Measurements from ENCODE around the gene BCL6.

The BCL6 gene

DNA sequence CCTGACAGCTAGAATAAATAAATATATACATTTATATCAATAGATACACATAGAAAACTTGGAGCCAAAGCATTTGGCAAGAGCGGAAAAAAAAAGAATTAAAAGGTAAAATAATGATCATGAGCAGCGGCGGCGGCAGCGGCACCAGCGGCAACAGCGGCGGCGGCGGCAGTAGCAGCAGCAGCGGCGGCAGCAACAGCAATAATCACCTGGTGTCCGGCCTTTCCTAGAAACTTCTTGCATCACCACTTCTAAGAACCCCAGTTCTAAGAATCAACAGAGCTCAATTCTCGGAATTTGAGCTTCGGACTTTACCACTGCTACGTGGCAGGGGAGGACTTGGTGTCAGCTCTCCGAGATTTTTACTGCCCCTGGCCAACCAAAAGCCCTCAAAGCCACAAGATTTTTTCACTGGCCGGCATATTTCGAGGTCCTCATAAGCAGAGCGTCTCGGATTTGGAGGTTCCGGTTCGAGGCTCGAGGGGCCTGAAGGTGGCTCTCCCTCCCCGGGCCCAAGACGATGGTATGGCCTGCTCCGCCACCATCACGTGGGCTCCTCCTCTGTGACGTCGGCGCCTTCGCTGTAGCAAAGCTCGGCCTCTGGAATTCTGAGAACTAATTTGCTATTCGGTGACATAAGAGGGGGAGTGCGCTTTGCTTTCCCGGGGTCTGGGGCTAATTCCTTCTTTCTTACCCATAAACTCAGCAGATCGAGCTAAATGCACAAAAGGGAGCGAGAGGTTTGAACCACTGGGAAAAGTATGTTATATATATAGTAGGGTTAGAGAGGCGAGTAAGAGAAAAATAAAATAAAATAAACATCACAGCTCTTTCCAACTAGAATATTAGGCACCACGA lies at the start of gene BCL6:
TSS of gene BCL6 (minus strand) at position 268 of the 858 bp plus-strand sequence. CDS start 11,775 bp downstream, outside the sequence.
- DNase-seq (ENCODE audit: low spot score in 2 of 2) (peak; percentile 86 to 97), ATAC-seq (peak; percentile 76)
- Mint-ChIP-seq H3K9me3 (no peaks in the 10 kb centered on the region), H3K4me1 (peaks cover 55% of the 10 kb centered on the region), H3K36me3 (peaks cover 66% of the 10 kb centered on the region), H3K4me3 (peak within 1 kb of the TSS; percentile 100), H3K27ac (peak within 1 kb of the TSS; percentile 100)

DNA sequence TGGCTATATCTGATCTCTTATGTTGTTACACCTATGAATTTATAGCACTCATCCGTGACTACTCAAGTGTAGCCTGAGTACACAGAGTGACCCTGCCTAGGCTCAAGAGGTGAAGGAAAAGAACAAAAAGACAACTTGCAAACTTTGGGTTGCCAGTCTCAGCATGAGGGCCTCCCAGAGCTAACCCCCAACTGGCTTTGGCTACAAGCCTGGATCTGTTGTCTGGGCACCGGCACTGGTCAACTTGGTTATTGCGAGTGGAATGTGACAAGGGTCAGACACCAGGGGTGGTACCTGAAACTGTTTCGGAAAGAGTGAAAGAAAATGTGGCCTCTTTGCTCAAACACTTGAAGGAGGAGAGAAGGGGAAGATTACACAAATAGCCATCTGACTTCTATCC lies 49.5 kb upstream of the BCL6 start:
- no peak overlapping the region for H3K4me3 Mint-ChIP-seq
- DNase-seq (ENCODE audit: low spot score in 2 of 2) (no peak), ATAC-seq (no peak)
- H3K27ac Mint-ChIP-seq: no peak overlapping the region
- peaks cover 5% of the 10 kb centered on the region for H3K36me3 Mint-ChIP-seq
- peaks cover 3% of the 10 kb centered on the region for H3K9me3 Mint-ChIP-seq
- H3K4me1 Mint-ChIP-seq: peaks cover 39% of the 10 kb centered on the region

- Mint-ChIP-seq H3K27ac (no peak overlapping the region), H3K4me3 (no peak overlapping the region), H3K36me3 (peaks cover 5% of the 10 kb centered on the region), H3K9me3 (peaks cover 3% of the 10 kb centered on the region), H3K4me1 (peaks cover 38% of the 10 kb centered on the region)
- DNase-seq (ENCODE audit: low spot score in 2 of 2): no peak
- ATAC-seq: no peak
Measured at GRCh38 chr3:187793618-187794017, 48.4 kb upstream of the BCL6 start.

- peaks cover 5% of the 10 kb centered on the region for H3K36me3 Mint-ChIP-seq
- no peak overlapping the region for H3K27ac Mint-ChIP-seq
- peaks cover 34% of the 10 kb centered on the region for H3K4me1 Mint-ChIP-seq
- H3K9me3 Mint-ChIP-seq: no peaks in the 10 kb centered on the region
- no peak for DNase-seq (ENCODE audit: low spot score in 2 of 2)
- H3K4me3 Mint-ChIP-seq: no peak overlapping the region
- ATAC-seq: no peak
Measured at GRCh38 chr3:187792521-187792920, 47.3 kb upstream of the BCL6 start.

DNA sequence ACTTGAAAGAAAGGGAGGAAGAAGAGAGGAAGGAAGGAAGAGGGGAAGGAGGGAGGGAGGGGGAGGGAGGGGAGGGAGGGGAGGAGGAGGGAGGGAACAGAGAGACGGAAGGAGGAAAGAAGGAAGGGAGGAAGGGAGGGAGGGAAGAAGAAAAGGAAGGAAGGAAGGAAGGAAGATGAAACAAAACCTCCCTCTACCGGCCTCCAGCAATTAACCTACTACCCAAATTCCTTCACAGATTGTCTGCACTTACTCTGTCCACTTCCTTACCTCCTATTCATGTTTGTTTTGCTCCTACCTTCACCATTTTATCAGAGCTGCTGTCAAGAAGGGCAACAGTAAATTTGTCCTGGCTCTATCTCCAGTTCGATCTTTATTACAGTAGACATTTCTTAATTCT lies 44.6 kb upstream of the BCL6 start:
- Mint-ChIP-seq H3K4me1 (peaks cover 32% of the 10 kb centered on the region), H3K4me3 (no peak overlapping the region), H3K27ac (peak overlapping the region; percentile 15), H3K36me3 (peaks cover 5% of the 10 kb centered on the region), H3K9me3 (no peaks in the 10 kb centered on the region)
- DNase-seq (ENCODE audit: low spot score in 2 of 2) (no peak), ATAC-seq (no peak)

DNA sequence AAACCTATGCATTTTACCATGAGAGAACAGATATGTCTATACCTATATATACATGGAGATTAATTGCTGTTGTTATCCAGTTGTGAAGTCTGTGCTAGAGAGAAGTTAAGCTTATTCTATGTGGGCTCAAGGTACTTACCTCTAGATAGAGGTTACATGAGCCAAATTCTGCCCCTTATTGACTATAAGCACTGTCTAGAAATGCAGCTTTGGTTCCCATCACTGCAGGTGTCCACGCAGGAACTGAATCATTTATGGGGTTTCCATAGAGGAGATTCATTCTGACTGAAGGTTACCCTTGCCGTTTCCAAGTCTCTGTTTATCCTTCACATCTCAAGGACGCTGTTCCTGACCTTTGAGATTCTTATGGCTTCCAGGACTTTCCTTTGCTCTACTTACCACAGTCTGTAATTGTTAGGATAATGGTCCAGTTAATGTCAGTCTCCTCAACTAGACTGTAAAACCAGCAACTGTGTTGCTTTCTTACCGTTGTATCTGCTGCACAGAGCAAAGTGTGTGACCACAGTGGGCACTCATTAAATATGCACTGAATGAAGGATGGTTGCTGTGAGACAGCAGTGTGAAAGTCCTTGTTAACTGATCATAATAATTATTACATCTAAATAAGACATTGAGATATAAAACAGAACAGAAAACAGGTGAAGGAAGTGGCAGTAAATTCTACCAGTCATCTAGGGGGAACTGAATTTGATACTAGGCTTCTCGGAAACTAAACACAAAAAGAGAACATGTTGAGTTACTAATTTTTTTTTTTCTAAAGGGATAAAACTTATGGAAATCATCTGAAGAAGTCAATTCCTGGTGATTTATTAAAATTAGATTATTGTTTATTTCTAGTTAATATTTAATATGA lies 44.0 kb upstream of the BCL6 start:
- DNase-seq (ENCODE audit: low spot score in 2 of 2) (no peak), ATAC-seq (peak; percentile 86)
- H3K36me3 Mint-ChIP-seq: peaks cover 5% of the 10 kb centered on the region
- no peak overlapping the region for H3K4me3 Mint-ChIP-seq
- H3K27ac Mint-ChIP-seq: peak overlapping the region; percentile 61
- no peaks in the 10 kb centered on the region for H3K9me3 Mint-ChIP-seq
- H3K4me1 Mint-ChIP-seq: peaks cover 32% of the 10 kb centered on the region

DNA sequence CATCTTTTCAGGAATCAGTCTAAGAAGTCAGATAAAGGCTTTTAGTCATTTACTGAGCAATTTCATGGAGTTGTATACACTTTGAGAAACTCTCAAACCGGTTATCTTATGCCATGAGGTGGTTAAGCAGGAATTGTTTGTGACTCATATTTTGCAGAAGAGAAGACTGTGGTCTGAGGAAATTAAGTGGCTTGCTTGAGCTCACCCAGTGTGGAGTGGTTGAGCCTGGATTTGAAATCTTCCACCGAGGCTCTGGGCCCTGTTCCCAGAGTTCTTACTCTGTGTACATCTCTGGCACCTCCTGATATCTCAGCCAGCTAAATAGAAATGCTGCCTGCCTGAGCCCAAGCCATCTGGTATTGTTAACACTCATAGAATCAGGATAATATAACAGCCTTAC lies 37.8 kb upstream of the BCL6 start:
- Mint-ChIP-seq H3K27ac (no peak overlapping the region), H3K9me3 (no peaks in the 10 kb centered on the region), H3K4me1 (peaks cover 34% of the 10 kb centered on the region), H3K36me3 (no peaks in the 10 kb centered on the region), H3K4me3 (no peak overlapping the region)
- DNase-seq (ENCODE audit: low spot score in 2 of 2) (no peak), ATAC-seq (peak; percentile 91)

GRCh38 chr3:187782006-187782405 lies 36.7 kb upstream of the BCL6 start:
- H3K4me3 Mint-ChIP-seq: no peak overlapping the region
- no peak overlapping the region for H3K27ac Mint-ChIP-seq
- H3K4me1 Mint-ChIP-seq: peaks cover 43% of the 10 kb centered on the region
- no peak for DNase-seq (ENCODE audit: low spot score in 2 of 2)
- ATAC-seq: no peak
- H3K9me3 Mint-ChIP-seq: no peaks in the 10 kb centered on the region
- H3K36me3 Mint-ChIP-seq: peaks cover 7% of the 10 kb centered on the region

- H3K36me3 Mint-ChIP-seq: peaks cover 10% of the 10 kb centered on the region
- peaks cover 46% of the 10 kb centered on the region for H3K4me1 Mint-ChIP-seq
- H3K4me3 Mint-ChIP-seq: no peak overlapping the region
- no peak for ATAC-seq
- DNase-seq (ENCODE audit: low spot score in 2 of 2): no peak
- H3K27ac Mint-ChIP-seq: no peak overlapping the region
- no peaks in the 10 kb centered on the region for H3K9me3 Mint-ChIP-seq
Measured at GRCh38 chr3:187781001-187781400, 35.7 kb upstream of the BCL6 start.

DNA sequence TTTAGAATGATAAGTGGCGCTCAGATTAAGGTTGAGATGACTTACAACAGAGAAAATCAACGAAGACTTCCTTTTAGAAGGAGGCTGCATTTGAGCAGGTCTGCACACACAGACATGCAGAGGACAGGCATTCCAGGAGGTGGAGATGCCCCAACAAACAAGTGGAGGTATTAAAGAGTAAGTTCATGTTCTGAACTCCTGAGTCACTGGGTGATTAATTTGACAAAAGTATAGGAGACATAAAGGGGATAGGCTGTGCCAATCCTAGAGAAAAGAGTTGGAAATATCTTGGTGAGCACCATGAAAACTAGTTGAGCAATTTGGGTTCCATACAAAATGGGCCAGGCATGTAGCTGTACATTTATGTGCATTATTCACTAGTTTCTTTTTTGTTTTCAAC lies 33.5 kb upstream of the BCL6 start:
- ATAC-seq: no peak
- peak overlapping the region; percentile 18 for H3K27ac Mint-ChIP-seq
- H3K9me3 Mint-ChIP-seq: no peaks in the 10 kb centered on the region

DNA sequence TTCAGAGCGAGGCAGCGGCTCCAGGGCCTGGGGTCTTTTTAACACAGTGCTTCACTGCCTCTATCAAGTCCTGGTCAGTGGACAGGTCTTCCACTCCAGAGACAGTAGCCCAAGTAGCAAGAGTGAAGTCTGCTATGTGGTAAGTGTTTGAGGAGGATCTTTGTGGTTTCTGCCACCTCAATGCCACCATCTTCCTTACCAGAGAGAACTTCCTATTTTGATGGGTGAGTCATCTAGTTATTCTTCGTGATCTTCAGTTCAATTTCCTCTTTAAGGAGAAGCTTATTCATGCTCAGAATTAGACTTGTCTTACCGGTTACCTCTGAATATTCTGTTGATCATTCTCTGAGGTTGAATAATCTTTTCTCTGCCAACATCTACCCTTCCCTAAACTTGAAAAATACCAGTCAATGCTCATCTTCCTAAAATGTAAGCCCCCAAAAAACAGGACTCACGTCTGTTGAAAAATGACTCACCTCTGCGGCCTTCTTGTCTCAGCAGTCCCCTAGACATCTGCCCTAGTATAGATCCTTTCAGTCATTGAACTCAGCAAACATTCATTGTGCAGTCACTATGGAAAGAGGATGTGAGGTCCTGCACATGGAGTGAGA lies 32.2 kb upstream of the BCL6 start:
- peak overlapping the region; percentile 35 for H3K4me3 Mint-ChIP-seq
- H3K4me1 Mint-ChIP-seq: peaks cover 45% of the 10 kb centered on the region

More for the DNA sequence above, 33.5 kb upstream of the BCL6 start:
- no peak overlapping the region for H3K4me3 Mint-ChIP-seq
- H3K36me3 Mint-ChIP-seq: peaks cover 10% of the 10 kb centered on the region
- DNase-seq (ENCODE audit: low spot score in 2 of 2): no peak
- peaks cover 52% of the 10 kb centered on the region for H3K4me1 Mint-ChIP-seq

DNA sequence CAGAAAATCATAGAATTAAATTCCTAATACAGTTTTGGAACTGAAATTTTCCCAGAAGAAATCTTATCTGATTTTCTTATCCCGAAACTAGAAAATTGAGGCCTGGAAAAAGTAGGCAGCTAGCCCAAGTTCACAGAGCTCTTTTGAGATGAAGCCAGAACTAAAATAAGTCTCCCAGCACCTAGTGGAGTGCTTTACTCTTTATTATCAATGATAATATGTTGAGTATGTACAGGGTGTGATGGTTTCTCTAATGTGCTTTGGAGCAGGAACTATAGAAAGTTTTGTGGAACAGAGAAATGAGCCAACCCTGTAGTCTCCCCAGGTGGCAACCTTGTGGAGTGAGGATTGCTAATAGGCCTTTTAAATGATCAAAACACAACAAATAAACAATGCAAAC lies 30.3 kb upstream of the BCL6 start:
- H3K36me3 Mint-ChIP-seq: peaks cover 10% of the 10 kb centered on the region
- no peak overlapping the region for H3K4me3 Mint-ChIP-seq
- no peak overlapping the region for H3K27ac Mint-ChIP-seq
- ATAC-seq: no peak
- H3K9me3 Mint-ChIP-seq: no peaks in the 10 kb centered on the region
- no peak for DNase-seq (ENCODE audit: low spot score in 2 of 2)
- peaks cover 40% of the 10 kb centered on the region for H3K4me1 Mint-ChIP-seq

More for the DNA sequence above, 32.2 kb upstream of the BCL6 start:
- Mint-ChIP-seq H3K27ac (peak overlapping the region; percentile 88), H3K36me3 (peaks cover 10% of the 10 kb centered on the region), H3K9me3 (no peaks in the 10 kb centered on the region)
- ATAC-seq (peak; percentile 94), DNase-seq (ENCODE audit: low spot score in 2 of 2) (peak in 1 of 2 donors; percentile 78)

GRCh38 chr3:187774185-187774789 lies 29.0 kb upstream of the BCL6 start:
- DNase-seq (ENCODE audit: low spot score in 2 of 2) (no peak), ATAC-seq (no peak)
- Mint-ChIP-seq H3K9me3 (no peaks in the 10 kb centered on the region), H3K27ac (no peak overlapping the region), H3K4me3 (no peak overlapping the region), H3K4me1 (peaks cover 47% of the 10 kb centered on the region), H3K36me3 (peaks cover 10% of the 10 kb centered on the region)

GRCh38 chr3:187773233-187774184 lies 28.2 kb upstream of the BCL6 start:
- no peak for DNase-seq (ENCODE audit: low spot score in 2 of 2)
- Mint-ChIP-seq H3K36me3 (peaks cover 10% of the 10 kb centered on the region), H3K9me3 (no peaks in the 10 kb centered on the region), H3K4me3 (no peak overlapping the region), H3K4me1 (peaks cover 45% of the 10 kb centered on the region), H3K27ac (no peak overlapping the region)
- ATAC-seq: no peak
